IMR-90 (cell line): ENCODE measurements around the gene HDGF. TPM values are rescaled to one million over a fixed set of nuclear protein-coding genes. Genes with fewer than 3 reads are reported as not detected.

Experiments
- ATAC-seq: fragments of 200-7000 bp; cut with Tn5 transposase; 2 replicates; pipeline ENCODE4 v1.9.1; 2020; ENCODE audit warnings: low read depth, mild to moderate bottlenecking, moderate library complexity
- BruUV-seq: library from RNA; stranded (reverse); fragments of 400-500 nt; replicated peaks from 2 replicates; lab custom pipeline; 2021; lab: Mats Ljungman, UMichigan
- CTCF ChIA-PET: fragments of 300-600 bp; formaldehyde crosslinking; extraction: SDS; loops from one replicate; lab custom pipeline; 2021; ENCODE audit warnings: antibody characterized with exemption; lab: Yijun Ruan, JAX
- POLR2A ChIA-PET: fragments of 300-600 bp; sonication (Branson Sonifier 250); formaldehyde crosslinking; loops from one replicate; lab custom pipeline; 2022; ENCODE audit warnings: antibody characterized with exemption; ENCODE audit not compliant: unreplicated experiment; lab: Charles Lee
- DNase-seq: peaks from one replicate; pipeline ENCODE4 v3.0.0; 2013
- H2AFZ ChIP-seq: replicated peaks from 2 replicates; pipeline ENCODE3; 2013; ENCODE audit warnings: low read length, mild to moderate bottlenecking; ENCODE audit not compliant: poor library complexity
- H2AK5ac ChIP-seq: 2 replicates; pipeline ENCODE4 v1.6.1; 2013; ENCODE audit warnings: low read depth, low read length, inconsistent platforms
- H2AK9ac ChIP-seq: replicated peaks from 2 replicates; pipeline ENCODE3; 2013; ENCODE audit warnings: mild to moderate bottlenecking, low read depth, low read length, moderate library complexity; ENCODE audit not compliant: poor library complexity
- H2BK120ac ChIP-seq: 2 replicates; pipeline ENCODE4 v1.6.1; 2013; ENCODE audit warnings: low read depth, low read length, inconsistent platforms
- H2BK15ac ChIP-seq: 3 replicates; pipeline ENCODE4 v1.6.1; 2013; ENCODE audit warnings: low read depth, low read length, inconsistent platforms
- H2BK20ac ChIP-seq: 2 replicates; pipeline ENCODE4 v1.6.1; 2013; ENCODE audit warnings: low read depth, mild to moderate bottlenecking, inconsistent platforms, low read length, moderate library complexity
- H2BK5ac ChIP-seq: 2 replicates; pipeline ENCODE4 v1.6.1; 2013; ENCODE audit warnings: mild to moderate bottlenecking, low read depth, low read length, inconsistent platforms; ENCODE audit not compliant: poor library complexity, severe bottlenecking
- H3K14ac ChIP-seq: replicated peaks from 2 replicates; pipeline ENCODE4 v1.6.1; 2013; ENCODE audit warnings: low read depth, low read length, inconsistent platforms
- H3K18ac ChIP-seq: 2 replicates; pipeline ENCODE4 v1.6.1; 2013; ENCODE audit warnings: low read depth, low read length, control low read depth
- H3K23ac ChIP-seq: 2 replicates; pipeline ENCODE4 v1.6.1; 2013; ENCODE audit warnings: low read depth, low read length, inconsistent platforms
- H3K27ac ChIP-seq: 2 replicates; pipeline ENCODE4 v1.5.1; 2013; ENCODE audit warnings: mild to moderate bottlenecking, control low read depth, low read length; ENCODE audit not compliant: insufficient read depth
- H3K27me3 ChIP-seq: 2 replicates; pipeline ENCODE4 v1.6.1; 2013; ENCODE audit warnings: low read length; ENCODE audit not compliant: control insufficient read depth, insufficient read depth
- H3K36me3 ChIP-seq: 2 replicates; pipeline ENCODE4 v1.6.1; 2013; ENCODE audit warnings: low read length, mixed read lengths; ENCODE audit not compliant: control insufficient read depth, insufficient read depth
- H3K4ac ChIP-seq: 2 replicates; pipeline ENCODE4 v1.6.1; 2013; ENCODE audit warnings: low read depth, low read length, inconsistent platforms
- H3K4me1 ChIP-seq: 2 replicates; pipeline ENCODE4 v1.6.1; 2013; ENCODE audit warnings: low read length, mixed read lengths; ENCODE audit not compliant: control insufficient read depth, insufficient read depth
- H3K4me2 ChIP-seq: 2 replicates; pipeline ENCODE4 v1.6.1; 2013; ENCODE audit warnings: low read depth, mild to moderate bottlenecking, control low read depth, low read length, moderate library complexity
- H3K4me3 ChIP-seq: 2 replicates; pipeline ENCODE4 v1.5.1; 2013; ENCODE audit warnings: low read depth, mild to moderate bottlenecking, control low read depth, low read length, moderate library complexity; ENCODE audit not compliant: insufficient read depth
- H3K56ac ChIP-seq: 2 replicates; pipeline ENCODE4 v1.6.1; 2013; ENCODE audit warnings: low read length, inconsistent platforms; ENCODE audit not compliant: insufficient read depth; ENCODE audit errors: extremely low read depth
- H3K79me1 ChIP-seq, 2 experiments: 2 replicates each; pipeline ENCODE4 v1.6.1; 2013; ENCODE audit warnings: low read length in 2 of 2, inconsistent platforms in 1 of 2, low read depth in 1 of 2
- H3K9ac ChIP-seq: 2 replicates; pipeline ENCODE4 v1.6.1; 2013; ENCODE audit warnings: low read depth, low read length, control low read depth
- H3K9me1 ChIP-seq: 2 replicates; pipeline ENCODE4 v1.6.1; 2013; ENCODE audit warnings: low read length, inconsistent platforms; ENCODE audit not compliant: insufficient read depth
- H3K9me3 ChIP-seq: 2 replicates; pipeline ENCODE4 v1.6.1; 2013; ENCODE audit warnings: low read length; ENCODE audit not compliant: control insufficient read depth, insufficient read depth
- H4K20me1 ChIP-seq: 2 replicates; pipeline ENCODE4 v1.6.1; 2013; ENCODE audit warnings: low read length, inconsistent platforms; ENCODE audit not compliant: insufficient read depth
- H4K5ac ChIP-seq: 2 replicates; pipeline ENCODE4 v1.6.1; 2013; ENCODE audit warnings: mild to moderate bottlenecking, low read depth, low read length, control low read depth
- H4K8ac ChIP-seq, 2 experiments: 2 replicates each; pipeline ENCODE4 v1.6.1; 2013; ENCODE audit warnings: low read depth in 2 of 2, low read length in 2 of 2, control low read depth in 1 of 2, inconsistent platforms in 1 of 2
- H4K91ac ChIP-seq: 2 replicates; pipeline ENCODE4 v1.6.1; 2013; ENCODE audit warnings: low read depth, low read length, inconsistent platforms; ENCODE audit not compliant: insufficient read depth
- RFX5 ChIP-seq: IDR thresholded peaks from 2 replicates; pipeline ENCODE4 v1.8.0; 2012; ENCODE audit warnings: low read depth, mild to moderate bottlenecking, low read length, moderate library complexity
- WGBS, 2 experiments: methylation state at CpG; one replicate each; pipeline versions ENCODE4 v1.1.5 to v1.1.7; 2013; ENCODE audit warnings: missing lambda C conversion rate in 2 of 2; ENCODE audit not compliant: insufficient read length in 1 of 2; ENCODE audit errors: extremely low coverage in 2 of 2; 5-methylcytosine and 5-hydroxymethylcytosine counted together
- dilution Hi-C: fragments of 300-500 bp; cut with HindIII; formaldehyde crosslinking; loops from one replicate; pipeline ENCODE4 v1.14.3; 2018; ENCODE audit warnings: low sequenced_read_pairs; ENCODE audit not compliant: unreplicated experiment
- in situ Hi-C: fragments of 300-500 bp; cut with MboI; formaldehyde crosslinking; loops from 3 replicates; pipeline ENCODE4 v1.14.3; 2019; ENCODE audit warnings: low sequenced_read_pairs, inconsistent platforms, mixed read lengths
- intact Hi-C: fragments of 100-400 bp; cut with micrococcal nuclease; formaldehyde crosslinking; loops from 2 replicates; pipeline ENCODE4 v1.10.0; 2022
- polyA plus RNA-seq, 3 experiments: library from polyadenylated mRNA; depleted of rRNA; stranded (reverse); fragments of >200 nt; gene quantifications; 2 replicates each; pipeline ENCODE4 v1.2.3, GENCODE V29; 2012; ENCODE audit warnings: low replicate concordance in 1 of 3
- total RNA-seq: library from RNA; depleted of rRNA; stranded (reverse); fragments of >200 nt; gene quantifications from 2 replicates; pipeline ENCODE4 v1.2.3, GENCODE V29; 2012

HDGF gene
- total and polyA plus RNA-seq, 2 of the 4 experiments (the other 2 are of a cell fraction), result 94.6 to 123 TPM

- Histone ChIP-seq H2AFZ (no peak overlapping the region), H2BK120ac (no peak overlapping the region), H2AK9ac (peak overlapping the region; percentile 49), H3K4me1 (peaks cover 36% of the 10 kb centered on the region), H3K27me3 (peaks cover 5% of the 10 kb centered on the region), H3K79me1 (no peaks in the 10 kb centered on the region), H3K9ac (no peak overlapping the region), H3K18ac (no peak overlapping the region), H2AK5ac (0 out of 2 replicates have a peak overlapping the region, but pooled peaks have one; percentile 5), H3K4ac (no peak overlapping the region), H3K9me3 (no peaks in the 10 kb centered on the region), H3K23ac (no peak overlapping the region), H4K8ac (no peak overlapping the region), H3K14ac (no peak overlapping the region), H3K36me3 (no peaks in the 10 kb centered on the region), H3K56ac (no peak overlapping the region), H2BK20ac (no peak overlapping the region), H4K91ac (no peak overlapping the region), H4K20me1 (no peaks in the 10 kb centered on the region), H2BK5ac (no peak overlapping the region), H2BK15ac (no peak overlapping the region), H3K9me1 (no peaks in the 10 kb centered on the region), H4K5ac (no peak overlapping the region), H3K4me3 (no peak overlapping the region), H3K27ac (no peak overlapping the region), H3K4me2 (no peak overlapping the region)
- intact Hi-C loops, result no loop called here
- TF ChIP-seq RFX5, result no peak
- dilution Hi-C loops, result no loop called here
- ChIA-PET POLR2A (no interaction called here), CTCF (interaction anchor here (6.9 kb wide), 1 partner anchor 13 kb away, joined by 54 read pairs; no protein-coding TSS in a partner anchor)
- no TSS peak for BruUV-seq
- 54% methylated on average over 3 of the region's 4 CpGs; no CpG with 5 or more reads in 1 of the 2 experiments for WGBS, 2 experiments
- DNase-seq (no peak), ATAC-seq (no peak)
- in situ Hi-C loops, result no loop called here
Measured at GRCh38 chr1:156703741-156704140, 47.7 kb downstream of the HDGF start.
